HL-60/S4 (cell line): ENCODE results near the gene NCOA5.
"Not testable (repeated sequence)": the region's sequence is repeated elsewhere in the genome, so short reads cannot be mapped to it uniquely, and the experiment has no call there.

ENCODE experiments used
- in situ Hi-C: fragments of 300-500 bp; cut with MboI; formaldehyde crosslinking; loops from 2 replicates; pipeline ENCODE4 v1.14.3; 2022; ENCODE audit warnings: low sequenced_read_pairs

NCOA5 gene

DNA sequence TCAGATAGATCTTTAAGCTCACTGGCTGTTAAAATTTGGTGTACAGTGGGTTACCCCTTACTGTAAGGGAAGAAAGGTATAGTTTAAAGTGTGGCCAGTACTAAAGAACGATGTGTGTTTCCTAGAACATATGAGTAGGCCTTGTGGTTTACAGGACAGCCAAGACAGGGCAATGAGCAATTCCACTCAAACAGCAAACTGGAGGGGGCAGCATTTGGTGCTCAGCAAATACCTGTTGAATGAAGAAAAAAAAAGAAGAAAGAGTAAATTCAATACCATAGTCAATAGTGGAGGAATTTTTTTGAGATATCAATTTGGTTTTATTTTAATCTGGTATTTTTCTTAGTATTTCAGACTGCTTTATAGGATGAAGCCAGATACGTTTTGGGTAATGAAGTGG lies 3.8 kb upstream of the NCOA5 start:
- in situ Hi-C loops: no loop called here

DNA sequence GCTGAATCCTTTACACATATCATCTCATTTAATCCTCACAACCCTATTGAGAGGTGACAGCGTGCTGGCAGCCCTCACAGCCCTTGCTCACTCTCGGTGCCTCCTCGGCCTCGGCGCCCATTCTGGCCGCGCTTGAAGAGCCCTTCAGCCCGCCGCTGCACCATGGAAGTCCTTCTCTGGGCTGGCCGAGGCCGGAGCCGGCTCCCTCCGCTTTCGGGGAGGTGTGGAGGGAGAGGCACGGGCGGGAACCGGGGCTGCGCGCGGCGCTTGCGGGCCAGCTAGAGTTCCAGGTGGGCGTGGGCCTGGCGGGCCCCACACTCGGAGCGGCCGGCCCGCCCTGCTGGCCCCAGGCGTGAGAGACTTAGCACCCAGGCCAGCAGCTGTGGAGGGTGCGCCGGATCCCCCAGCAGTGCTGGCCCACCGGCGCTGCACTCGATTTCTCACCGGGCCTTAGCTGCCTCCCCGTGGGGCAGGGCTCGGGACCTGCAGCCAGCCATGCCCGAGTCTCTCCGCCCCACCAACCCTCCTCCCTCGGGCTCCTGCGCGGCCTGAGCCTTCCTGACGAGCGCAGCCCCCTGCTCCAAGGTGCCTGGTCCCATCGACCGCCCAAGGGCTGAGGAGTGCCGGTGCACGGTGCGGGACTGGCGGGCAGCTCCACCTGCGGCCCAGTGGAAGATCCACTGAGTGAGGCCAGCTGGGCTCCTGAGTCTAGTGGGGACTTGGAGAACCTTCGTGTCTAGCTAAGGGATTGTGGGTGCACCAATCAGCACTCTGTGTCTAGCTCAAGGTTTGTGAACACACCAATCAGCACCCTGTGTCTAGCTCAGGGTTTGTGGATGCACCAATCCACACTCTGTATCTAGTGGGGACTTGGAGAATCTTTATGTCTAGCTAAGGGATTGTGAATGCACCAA lies 2.1 kb upstream of the NCOA5 start:
- in situ Hi-C loops: not testable (repeated sequence)

DNA sequence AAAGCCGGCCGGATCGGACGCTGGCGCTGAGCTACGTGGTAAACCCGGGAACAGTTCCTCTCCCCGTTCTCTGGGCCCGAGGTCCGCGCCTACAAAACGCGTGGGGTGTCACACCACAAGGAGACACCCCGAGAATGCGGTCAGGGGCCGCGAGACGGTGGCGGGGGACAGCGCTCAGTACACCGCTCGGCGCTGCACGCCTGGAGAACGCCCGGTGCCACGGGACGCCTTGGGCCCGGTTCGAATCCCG lies 670 bp downstream of the NCOA5 start:
- in situ Hi-C loops: no loop called here

DNA sequence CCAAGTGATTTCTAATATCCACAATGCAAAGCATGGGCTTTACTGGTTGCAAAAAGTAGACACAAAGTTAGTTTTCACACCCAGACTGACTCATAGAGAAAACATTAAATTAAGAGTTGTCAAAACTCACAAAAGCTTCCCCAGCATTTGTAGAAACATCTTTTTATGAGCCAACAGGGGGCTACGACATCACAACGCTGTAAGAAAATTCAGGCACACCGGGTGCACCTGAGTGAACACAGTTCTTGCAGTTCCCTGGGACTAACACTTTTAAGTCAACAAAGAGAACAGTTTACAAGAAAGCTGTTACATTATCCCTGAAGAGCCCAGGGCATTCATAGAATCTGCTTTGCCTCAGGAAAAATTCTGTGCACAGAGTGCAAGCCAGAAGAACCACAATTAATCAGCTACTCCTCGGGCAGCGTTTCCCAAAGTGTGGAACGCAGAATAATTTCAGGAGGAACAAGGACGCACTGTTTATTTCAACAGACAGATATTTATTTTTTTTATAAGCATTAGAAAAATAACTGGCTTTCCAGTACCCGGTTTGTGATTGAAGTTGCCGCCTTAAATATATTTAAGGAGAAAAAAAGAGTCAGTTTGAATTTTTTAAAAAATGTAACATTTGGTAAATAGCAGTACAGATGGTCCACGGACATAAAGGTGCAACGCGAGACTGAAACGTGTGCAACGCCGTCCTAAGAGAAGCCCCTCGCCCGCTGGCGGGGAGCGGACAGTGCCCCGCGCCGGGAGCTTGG lies 1.2 kb downstream of the NCOA5 start:
- in situ Hi-C loops: no loop called here

DNA sequence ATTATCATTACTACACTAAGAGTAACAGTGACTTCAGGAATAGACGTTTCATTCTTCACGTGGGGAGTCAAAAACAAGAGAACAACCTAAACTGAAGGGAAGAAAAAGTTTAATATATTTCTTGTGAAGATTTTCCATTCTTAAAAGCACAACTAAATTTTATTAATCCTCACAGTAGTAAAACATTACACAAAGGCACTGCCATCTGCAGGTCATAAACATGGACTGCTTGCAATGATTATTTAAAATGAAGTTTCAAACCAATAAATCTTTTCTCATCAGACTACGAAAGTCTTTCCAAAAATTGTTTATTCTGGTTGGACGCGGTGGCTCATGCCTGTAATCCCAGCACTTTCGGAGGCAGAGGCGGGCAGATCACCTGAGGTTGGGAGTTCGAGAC lies 2.6 kb downstream of the NCOA5 start:
- in situ Hi-C loops: no loop called here

DNA sequence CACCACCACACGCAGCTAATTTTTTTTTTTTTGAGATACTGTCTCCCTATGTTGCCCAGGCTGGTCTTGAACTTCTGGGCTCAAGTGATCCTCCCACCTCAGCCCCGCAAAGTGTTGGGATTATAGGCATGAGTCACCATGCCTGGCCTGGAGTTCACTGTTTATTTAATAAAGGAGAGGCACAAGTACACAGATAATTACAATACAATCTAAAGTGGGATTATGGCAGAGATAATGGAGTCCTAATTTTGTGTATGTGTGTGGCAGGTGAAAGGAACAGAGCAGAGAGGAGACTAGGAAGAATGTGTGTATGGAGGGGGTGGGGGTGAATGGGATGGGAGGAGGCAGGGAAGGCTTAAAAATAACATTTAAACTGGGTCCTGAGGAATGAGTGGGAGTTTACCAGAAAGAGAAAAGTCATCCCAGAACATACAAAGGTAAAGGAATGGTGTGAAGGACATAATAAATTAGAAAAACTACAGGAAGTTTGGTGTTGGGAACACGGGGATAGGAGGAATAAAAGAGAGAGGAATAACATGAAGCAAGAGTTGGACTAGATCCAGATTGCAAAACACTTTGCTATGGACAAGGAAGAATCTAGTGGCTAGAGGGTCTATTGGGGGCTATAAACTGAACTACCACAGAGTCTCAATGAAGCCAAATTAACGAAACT lies 4.4 kb downstream of the NCOA5 start:
- in situ Hi-C loops: no loop called here

DNA sequence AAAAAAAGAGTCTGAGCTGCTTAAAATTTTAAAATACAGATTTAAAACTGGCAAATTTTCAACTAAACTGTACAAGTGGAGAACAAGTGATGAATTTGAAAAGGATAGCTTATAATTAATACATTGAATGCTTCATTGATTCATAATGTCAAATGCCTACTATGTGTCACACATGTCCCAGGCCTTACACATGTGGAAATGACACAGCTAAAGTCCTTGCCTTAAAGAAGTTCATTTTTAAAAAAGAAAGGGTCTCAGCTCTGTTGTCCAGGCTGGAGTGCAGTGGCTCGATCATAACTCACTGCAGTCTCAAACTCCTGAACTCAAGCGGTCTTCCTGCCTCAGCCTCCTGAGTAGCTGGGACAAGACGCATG lies 5.0 kb downstream of the NCOA5 start:
- in situ Hi-C loops: no loop called here

DNA sequence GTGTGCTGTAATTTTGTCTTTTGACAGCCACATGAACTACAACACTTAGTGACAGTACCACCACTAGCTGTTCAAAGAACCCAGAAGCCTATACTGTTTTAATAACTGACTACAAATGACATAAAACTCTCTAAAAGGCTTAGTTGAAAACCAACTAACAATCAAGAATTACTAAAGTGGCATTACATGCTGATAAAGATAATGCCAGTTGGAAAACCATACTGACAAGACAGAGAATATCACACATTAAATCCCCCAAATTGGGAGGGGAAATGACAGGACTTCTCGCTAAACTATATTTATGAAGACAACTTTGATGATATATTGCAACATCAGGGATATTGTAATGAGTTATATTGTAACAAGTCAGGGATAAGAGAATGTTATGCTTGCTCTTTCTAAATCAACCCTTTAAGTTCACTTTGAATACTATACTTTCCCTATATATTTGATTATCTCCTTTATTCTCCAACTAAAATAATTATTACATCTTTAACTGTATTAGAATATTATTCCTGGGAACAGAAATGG lies 6.2 kb downstream of the NCOA5 start:
- in situ Hi-C loops: no loop called here

DNA sequence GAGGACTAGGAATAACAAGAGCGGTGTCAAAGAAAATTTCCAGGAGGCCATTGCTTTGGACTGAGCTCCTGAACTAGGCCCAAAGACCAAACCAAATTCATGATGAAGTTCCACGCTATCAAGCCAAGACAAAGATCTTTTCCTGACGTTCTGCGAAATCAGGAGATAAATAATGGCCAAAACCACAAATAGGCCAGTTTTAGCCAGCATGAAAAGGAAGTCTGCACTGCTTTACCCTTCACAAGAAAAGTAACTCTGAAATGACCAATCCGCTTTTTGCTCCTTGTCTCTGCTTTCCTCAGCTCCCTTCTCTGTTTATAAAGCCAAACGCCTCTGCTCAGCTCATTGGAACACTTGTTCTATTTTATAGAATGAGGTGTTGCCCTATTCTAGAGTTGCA lies 6.7 kb downstream of the NCOA5 start:
- in situ Hi-C loops: no loop called here

DNA sequence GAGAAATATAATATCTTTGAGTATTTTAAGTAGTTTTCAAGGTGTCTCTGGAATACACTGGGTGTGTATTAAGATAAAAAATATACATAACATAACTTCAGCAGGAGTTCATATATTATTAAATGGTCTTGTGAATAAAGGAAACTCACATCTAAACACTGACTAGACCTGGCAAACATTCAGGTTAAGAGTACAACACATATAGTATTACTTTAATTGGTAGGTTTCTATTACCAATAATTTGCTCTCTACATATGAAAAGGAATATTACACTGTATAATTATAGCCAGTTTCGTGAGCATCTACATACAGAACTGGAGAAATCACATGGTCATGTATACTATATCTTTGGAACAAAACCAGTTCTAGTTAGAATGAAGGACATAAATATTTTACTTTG lies 8.7 kb downstream of the NCOA5 start:
- in situ Hi-C loops: no loop called here

DNA sequence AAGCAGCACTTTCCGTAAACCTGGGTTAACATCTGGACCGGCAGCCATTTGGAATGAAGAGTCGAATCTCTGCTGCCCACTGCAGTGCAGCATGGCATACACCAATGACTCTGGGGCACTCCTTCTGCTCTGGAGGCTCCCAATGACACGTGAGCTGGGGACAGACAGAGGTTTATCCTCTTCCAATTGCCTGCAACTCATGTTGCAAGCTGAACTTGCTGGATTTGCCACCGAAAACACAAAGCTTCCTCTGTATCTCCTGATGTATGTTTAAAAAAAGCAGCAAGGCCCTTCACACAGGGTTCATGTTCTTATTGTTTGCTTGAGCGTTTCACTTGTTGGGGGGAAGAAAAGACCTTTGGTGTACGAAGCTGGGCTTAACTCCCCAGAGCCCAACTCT lies 10.8 kb downstream of the NCOA5 start:
- in situ Hi-C loops: no loop called here

DNA sequence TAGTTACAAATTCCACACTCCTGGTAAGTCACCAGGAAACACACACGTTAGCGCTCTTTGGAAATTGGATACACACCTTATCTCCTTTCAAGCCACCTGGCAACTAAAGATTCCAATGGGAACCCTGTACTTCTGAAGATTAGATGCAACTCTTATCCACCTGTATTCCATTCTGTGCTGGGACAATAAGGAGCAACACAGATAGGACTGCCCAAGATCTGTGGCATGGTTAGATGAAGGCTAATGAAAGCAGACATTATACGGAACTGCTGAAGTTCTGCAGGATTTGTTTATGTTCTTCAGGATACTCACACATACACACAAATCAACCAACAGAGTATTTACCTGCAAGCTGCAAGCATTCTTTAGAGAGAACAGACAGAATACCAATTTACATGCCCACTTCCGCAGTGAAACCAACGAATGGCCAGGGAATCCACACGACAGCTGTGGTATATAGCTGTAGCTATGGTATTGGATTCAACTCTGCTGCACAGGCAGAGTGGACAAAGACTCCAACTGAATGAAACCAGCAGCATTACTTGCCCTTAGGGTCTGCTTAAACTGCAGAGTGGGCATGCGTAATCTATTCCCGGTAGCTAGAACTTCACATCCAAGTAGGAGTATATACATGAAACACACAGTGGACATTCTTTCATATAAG lies 12.0 kb downstream of the NCOA5 start:
- in situ Hi-C loops: no loop called here

DNA sequence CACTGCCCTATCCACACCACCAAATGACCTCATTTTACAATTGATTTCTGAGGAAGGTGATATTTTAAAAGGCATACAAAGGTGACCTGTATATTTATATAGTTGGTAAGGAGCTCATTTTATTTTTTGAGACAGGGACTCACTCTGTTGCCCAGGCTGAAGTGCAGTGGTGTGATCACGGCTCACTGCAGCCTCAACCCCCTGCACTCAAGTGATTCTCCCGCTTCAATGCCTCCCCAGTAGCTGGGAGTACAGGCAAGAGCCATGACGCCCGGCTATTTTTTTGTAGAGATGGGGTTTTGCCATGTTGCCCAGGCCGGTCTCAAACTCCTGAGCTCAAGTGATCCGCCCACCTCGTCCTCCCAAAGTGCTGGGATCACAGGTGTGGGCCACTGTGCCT lies 13.0 kb downstream of the NCOA5 start:
- in situ Hi-C loops: no loop called here

DNA sequence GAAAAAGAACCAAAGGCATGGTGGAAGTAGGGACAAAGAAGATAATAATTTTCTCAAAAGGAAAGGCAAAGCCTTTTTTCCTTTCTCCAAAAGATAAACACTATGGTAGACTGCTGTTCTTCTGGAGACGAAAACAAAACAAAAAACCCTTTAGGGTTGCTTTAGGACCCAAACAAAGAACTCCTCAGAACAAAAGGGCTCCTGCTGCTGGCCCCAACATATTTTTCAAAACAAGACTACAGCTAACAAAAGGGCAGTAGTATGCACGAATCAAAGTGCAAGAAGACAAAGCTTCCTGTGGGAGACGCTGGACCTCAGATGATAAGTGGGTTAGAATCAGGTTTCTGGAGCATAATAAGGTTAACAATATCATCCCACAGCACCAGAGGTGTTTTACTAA lies 15.8 kb downstream of the NCOA5 start:
- in situ Hi-C loops: no loop called here

DNA sequence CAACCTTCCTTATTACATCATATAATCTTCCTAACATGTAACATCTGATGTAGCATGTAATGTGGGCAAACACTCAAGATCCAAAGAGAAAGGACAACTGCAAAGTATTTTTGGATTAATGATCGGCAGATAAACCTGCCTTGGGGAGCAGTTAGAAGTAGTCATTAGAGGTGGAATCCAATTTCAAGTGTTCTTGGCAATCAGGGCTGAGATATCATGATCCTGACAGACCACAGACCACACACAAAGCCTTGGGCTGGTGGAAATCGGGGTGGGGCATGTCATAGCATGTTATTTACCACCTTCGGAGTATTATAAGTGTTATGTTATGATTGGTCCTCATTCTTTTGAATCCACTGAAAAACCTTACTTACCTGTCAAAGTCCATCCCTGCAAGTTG lies 16.3 kb downstream of the NCOA5 start:
- in situ Hi-C loops: no loop called here

DNA sequence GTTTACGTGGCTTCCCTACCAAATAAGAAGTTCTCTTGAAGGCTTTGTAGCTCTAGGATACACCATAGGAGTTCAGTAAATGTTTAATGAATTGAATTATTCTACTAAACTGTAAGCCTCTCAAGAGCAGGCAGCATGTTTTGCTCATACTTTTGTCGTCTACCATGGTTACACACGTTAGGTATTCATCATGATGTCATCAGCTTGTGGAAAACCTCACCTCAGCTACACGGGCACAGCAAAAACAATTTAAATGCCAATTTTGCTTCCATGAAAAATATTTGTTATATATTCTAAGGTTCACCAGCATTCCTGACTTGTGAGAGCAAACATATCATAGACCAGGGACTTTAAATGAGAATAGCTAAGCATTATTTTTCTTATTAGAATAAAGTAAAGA lies 16.7 kb downstream of the NCOA5 start:
- in situ Hi-C loops: no loop called here

DNA sequence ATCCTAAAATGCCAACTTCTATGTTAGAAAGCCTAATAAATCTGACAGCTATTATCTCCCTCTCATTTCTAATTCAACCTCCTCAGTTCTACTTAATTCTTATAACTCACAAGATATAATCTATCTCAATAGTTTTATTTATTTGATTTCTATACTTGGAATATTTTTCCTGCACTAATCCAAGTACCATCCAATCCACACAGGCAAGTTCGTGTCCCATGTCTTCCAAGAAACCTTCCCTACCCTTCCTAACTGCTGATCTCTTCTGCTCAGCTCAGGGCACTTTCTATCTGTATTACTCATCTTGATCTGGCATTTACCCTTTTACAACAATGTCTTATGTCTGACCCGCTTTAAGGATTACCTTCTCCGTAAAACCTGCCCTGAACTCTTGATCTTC lies 18.2 kb downstream of the NCOA5 start:
- in situ Hi-C loops: no loop called here

DNA sequence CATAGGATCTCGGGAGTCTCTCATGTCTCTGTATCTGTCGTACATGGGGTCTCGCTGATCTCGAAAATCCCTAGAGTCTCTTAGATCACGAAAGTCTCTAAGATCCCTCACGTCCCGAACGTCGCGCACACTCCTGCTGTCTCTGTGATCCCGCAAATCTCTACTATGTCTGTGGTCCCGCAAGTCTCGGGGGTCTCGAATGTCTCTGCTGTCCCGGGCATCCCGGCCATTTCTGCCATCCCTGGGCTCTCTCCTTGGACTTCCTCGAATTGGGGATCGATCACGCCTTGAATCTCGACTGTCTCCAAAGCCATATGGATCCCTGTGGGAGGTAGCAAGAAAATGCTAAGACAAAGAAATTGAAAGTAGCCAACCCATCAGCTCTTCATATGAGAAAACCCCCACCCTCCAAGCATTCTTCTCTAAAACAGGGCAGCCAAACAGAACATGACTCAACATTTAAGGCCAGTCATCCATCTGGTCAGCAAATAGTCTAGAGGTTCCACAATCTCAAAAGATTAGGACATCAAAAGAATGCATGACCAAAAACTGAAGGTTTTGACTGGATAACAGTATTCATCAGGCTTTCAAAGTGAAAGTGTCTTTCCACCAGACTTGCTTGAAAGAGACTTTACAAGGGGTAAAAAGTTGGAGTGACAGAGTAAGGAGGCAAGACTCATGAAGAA lies 19.4 kb downstream of the NCOA5 start:
- in situ Hi-C loops: no loop called here

DNA sequence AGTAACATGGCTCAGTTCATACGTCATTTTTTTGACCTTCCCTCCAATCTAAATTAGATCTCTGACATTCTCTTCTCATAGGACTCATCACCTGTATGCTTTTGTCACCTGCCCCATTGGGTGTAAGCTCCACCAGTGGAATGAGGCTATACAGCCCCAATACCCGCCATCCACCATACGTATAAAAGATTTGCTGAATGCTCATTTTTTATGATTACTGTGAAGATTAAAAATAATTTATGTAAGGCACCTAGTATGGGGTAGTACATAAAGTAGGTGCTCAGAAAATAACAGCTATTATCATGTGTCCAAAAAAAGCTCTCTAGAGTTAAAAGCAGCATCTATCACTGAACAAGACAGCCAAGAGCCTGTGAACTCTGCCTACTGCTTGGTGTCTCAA lies 24.1 kb downstream of the NCOA5 start:
- in situ Hi-C loops: no loop called here

DNA sequence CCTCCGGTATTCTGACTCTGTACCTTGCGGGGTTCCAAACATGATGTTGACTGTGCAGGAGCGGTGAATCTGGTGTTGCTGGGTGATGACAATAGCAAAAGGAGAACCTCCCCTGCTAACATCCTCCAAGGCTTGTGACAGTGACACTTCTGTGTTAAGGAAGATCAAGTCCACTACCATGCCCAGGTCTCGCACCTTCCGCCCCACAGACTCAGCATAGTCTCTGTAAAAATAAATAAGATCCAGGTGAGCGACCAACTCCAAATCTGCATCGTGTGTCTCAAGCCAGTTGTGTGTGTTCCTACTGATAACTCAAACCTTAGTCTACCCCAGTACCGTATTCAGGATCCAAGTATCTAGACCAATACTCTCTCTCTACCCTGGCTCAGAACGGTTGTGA lies 24.8 kb downstream of the NCOA5 start:
- in situ Hi-C loops: no loop called here

DNA sequence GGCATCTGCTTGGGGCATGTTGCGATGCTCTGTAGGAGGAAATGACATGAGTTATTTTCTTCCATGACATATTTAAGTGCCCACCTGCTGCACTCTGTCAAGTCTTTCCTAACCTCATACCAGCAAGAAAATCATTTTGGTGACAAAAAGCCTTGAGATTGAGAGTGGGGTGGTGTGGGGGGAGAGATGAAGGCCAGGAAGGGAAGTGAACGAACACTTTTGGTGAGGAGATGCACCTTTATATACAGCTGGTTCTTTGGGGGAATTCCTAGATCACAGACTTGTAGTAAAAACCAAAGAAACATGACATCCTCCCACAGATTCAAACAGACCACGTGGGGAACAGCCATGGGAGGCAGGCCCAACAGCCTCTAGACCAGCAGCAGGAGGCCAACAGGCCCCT lies 26.1 kb downstream of the NCOA5 start:
- in situ Hi-C loops: no loop called here
